ENCODE data around the gene ATP6V1A. TPM values are rescaled to one million over a fixed set of nuclear protein-coding genes. Genes with fewer than 3 reads are reported as not detected.
"Not testable (repeated sequence)": the region's sequence is repeated elsewhere in the genome, so short reads cannot be mapped to it uniquely, and the experiment has no call there.

Gene ATP6V1A
- total RNA-seq, 2 donors from 2014 or later: 44.7 to 76.8 TPM

- H3K27ac Mint-ChIP-seq; ATAC-seq; DNase-seq (ENCODE audit: low spot score); H3K4me1 Mint-ChIP-seq (ENCODE audit: low read depth in 2 of 2); H3K36me3 Mint-ChIP-seq; H3K4me3 Mint-ChIP-seq; H3K9me3 Mint-ChIP-seq: not testable (repeated sequence)
- peaks cover 8 to 15% of the 10 kb centered on the region in 2 donors for H3K27me3 Mint-ChIP-seq
Observed at GRCh38 chr3:113849841-113850240, 103.0 kb downstream of the ATP6V1A start.

- H3K4me1 Mint-ChIP-seq (ENCODE audit: low read depth in 2 of 2); H3K9me3 Mint-ChIP-seq; DNase-seq (ENCODE audit: low spot score); H3K27ac Mint-ChIP-seq; H3K36me3 Mint-ChIP-seq; ATAC-seq; H3K4me3 Mint-ChIP-seq: not testable (repeated sequence)
- peaks cover 8 to 15% of the 10 kb centered on the region in 2 donors for H3K27me3 Mint-ChIP-seq
Observed at GRCh38 chr3:113850391-113850790, 103.6 kb downstream of the ATP6V1A start.

GRCh38 chr3:113852506-113852905 is 105.7 kb downstream of the ATP6V1A start:
- H3K27ac Mint-ChIP-seq: no peak overlapping the region
- H3K4me3 Mint-ChIP-seq: no peak overlapping the region
- DNase-seq (ENCODE audit: low spot score) (no peak), ATAC-seq (no peak)
- no peaks in the 10 kb centered on the region for H3K4me1 Mint-ChIP-seq (ENCODE audit: low read depth in 2 of 2)
- no peaks in the 10 kb centered on the region for H3K36me3 Mint-ChIP-seq
- peaks cover 8 to 15% of the 10 kb centered on the region in 2 donors for H3K27me3 Mint-ChIP-seq
- H3K9me3 Mint-ChIP-seq: no peaks in the 10 kb centered on the region

Other genes with a start within 250 kb of the ATP6V1A start
- gene SPICE1, start 231.9 kb upstream of the ATP6V1A start, total RNA-seq: 10 to 100 TPM; 17.8 to 21.0 TPM
- gene SIDT1, start 214.5 kb upstream of the ATP6V1A start, total RNA-seq: 10 to 100 TPM; 34.5 to 44.1 TPM
- 10 to 100 TPM; 18.0 to 19.4 TPM for gene USF3, start 50.4 kb upstream of the ATP6V1A start, total RNA-seq
- gene NAA50, start 786 bp upstream of the ATP6V1A start, total RNA-seq: 10 to 100 TPM; 97.3 to 98.0 TPM
- 1 to 10 TPM in 1 of 2 donors, under 1 TPM in 1; 0.26 to 2.3 TPM for gene GRAMD1C, start 91.8 kb downstream of the ATP6V1A start, total RNA-seq
- gene ZDHHC23, start 201.0 kb downstream of the ATP6V1A start, total RNA-seq: under 1 TPM; 0.52 to 0.70 TPM

Measured in natural killer cell treated with Interleukin-12 subunit alpha and Interleukin-12 subunit beta and Interleukin-15 and Interleukin-18, amount 100 ng/mL, for 72 hours (primary cell).